OCI-LY1 (cell line): ENCODE data around the gene APOD.

Source experiments
- CTCF ChIP-seq: fragments of 200-600 bp; sonication (generic), shearing (Covaris generic); IDR thresholded peaks from 2 replicates; pipeline ENCODE4 v1.5.1; 2017; ENCODE audit warnings: mild to moderate bottlenecking, antibody characterized with exemption, low read length, moderate library complexity, mixed read lengths
- EZH2 ChIP-seq: fragments of 200-600 bp; sonication (generic), shearing (Covaris generic); IDR thresholded peaks from 2 replicates; pipeline ENCODE4 v1.8.0; 2017; ENCODE audit warnings: borderline replicate concordance, mixed run types, mild to moderate bottlenecking, antibody characterized with exemption, low read length, moderate library complexity, mixed read lengths

- TF ChIP-seq CTCF (no peak), EZH2 (no peak)
Observed at GRCh38 chr3:195591852-195592251, 8.1 kb upstream of the APOD start.
